Breast epithelium (tissue), 3 donors: ENCODE data around the gene PDS5B.

ENCODE experiments used
- CTCF ChIP-seq, 3 donors: fragments of 450-650 bp; IDR thresholded peaks; one replicate each; pipeline ENCODE4 v1.5.1; 2016 to 2017; ENCODE audit warnings: antibody characterized with exemption in 3 of 3, mild to moderate bottlenecking in 3 of 3, moderate library complexity in 3 of 3
- POLR2AphosphoS5 ChIP-seq, 3 donors: sonication (generic); formaldehyde crosslinking; IDR thresholded peaks; one replicate each; pipeline ENCODE4 v1.6.1; 2017; ENCODE audit warnings: antibody characterized with exemption in 3 of 3

DNA sequence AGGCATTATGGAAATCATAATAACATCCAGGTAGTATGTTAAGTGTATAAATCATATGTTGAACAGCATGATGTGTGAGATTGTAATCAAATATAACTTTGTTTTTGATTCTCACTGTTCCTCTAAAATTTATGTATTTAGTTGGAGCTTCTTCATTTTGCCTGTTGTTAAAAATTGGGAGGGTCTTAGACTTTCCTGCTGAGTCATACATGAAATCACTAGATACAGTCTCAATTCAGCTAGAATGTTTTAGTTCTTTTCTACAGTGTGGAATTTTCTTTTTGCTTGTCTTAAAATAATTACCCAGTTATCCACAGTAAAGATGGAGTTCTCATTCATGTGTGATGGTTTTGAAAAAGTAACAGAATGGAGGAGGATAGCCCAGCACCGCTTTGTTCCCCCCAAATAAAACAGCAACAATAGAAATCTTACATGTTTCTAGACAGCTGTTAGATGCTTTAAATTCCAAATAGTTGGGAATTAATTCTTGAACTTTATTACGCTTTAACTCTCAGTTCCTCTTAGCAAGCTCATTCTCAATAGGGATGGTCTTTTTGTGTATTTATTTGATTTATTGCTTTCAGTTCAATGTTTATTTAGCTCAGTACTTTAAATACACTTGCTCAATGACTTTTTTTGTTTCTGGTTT lies 109.5 kb downstream of the PDS5B start:
- TF ChIP-seq CTCF (IDR thresholded peaks at IDR 0.05) (no peak), POLR2AphosphoS5 (IDR thresholded peaks at IDR 0.05) (no peak)
